GM10248 (cell line): ENCODE data around the gene YPEL5.

Experiments used
- CTCF ChIA-PET: fragments of 300-600 bp; sonication (Branson Sonifier 250); formaldehyde crosslinking; extraction: SDS; loops from one replicate; lab custom pipeline; 2021; ENCODE audit warnings: antibody characterized with exemption; lab: Yijun Ruan, JAX
- POLR2A ChIA-PET: fragments of 350-650 bp; sonication (Branson Sonifier 250); formaldehyde crosslinking; extraction: SDS; loops from one replicate; lab custom pipeline; 2020; ENCODE audit warnings: antibody characterized with exemption; lab: Yijun Ruan, JAX
- DNase-seq: peaks from one replicate; pipeline ENCODE4 v3.0.0; 2012; ENCODE audit errors: extremely low spot score
- CTCF ChIP-seq: IDR thresholded peaks from 2 replicates; pipeline ENCODE4 v1.5.1; 2012; ENCODE audit warnings: mild to moderate bottlenecking, low read depth; ENCODE audit errors: extremely low read depth, missing control alignments, control extremely low read depth

YPEL5 gene

GRCh38 chr2:30185178-30185577 lies 38.4 kb downstream of the YPEL5 start:
- POLR2A ChIA-PET, result no interaction called here
- CTCF ChIA-PET, result interaction anchor here (1.4 to 1.9 kb wide), 4 partner anchors 16 to 526 kb away, joined by 3 to 9 read pairs (median 6); no protein-coding TSS in a partner anchor
- no peak for DNase-seq
- TF ChIP-seq CTCF, result no peak

- POLR2A ChIA-PET, result no interaction called here
- no peak for TF ChIP-seq CTCF
- CTCF ChIA-PET, result interaction anchor here (2.0 to 2.4 kb wide), 3 partner anchors 20 to 523 kb away, joined by 8 to 12 read pairs (median 11); no protein-coding TSS in a partner anchor
- DNase-seq, result no peak
Observed at GRCh38 chr2:30188292-30188691, 41.5 kb downstream of the YPEL5 start.

- POLR2A ChIA-PET, result no interaction called here
- no peak for DNase-seq
- no peak for TF ChIP-seq CTCF
- CTCF ChIA-PET, result interaction anchor here (1.0 to 1.3 kb wide), 2 partner anchors 18 to 521 kb away, joined by 3 read pairs; no protein-coding TSS in a partner anchor
Observed at GRCh38 chr2:30190637-30191036, 43.8 kb downstream of the YPEL5 start.

GRCh38 chr2:30191107-30191506 lies 44.3 kb downstream of the YPEL5 start:
- no peak for TF ChIP-seq CTCF
- CTCF ChIA-PET, result interaction anchor here (1.0 to 2.3 kb wide), 3 partner anchors 18 to 520 kb away, joined by 3 to 10 read pairs (median 3); no protein-coding TSS in a partner anchor
- no peak for DNase-seq
- POLR2A ChIA-PET, result no interaction called here

- DNase-seq, result no peak
- TF ChIP-seq CTCF, result no peak
- ChIA-PET CTCF (interaction anchor here (1.3 to 2.3 kb wide), 2 partner anchors 17 to 27 kb away, joined by 3 to 10 read pairs; no protein-coding TSS in a partner anchor), POLR2A (no interaction called here)
Observed at GRCh38 chr2:30191819-30192271, 45.0 kb downstream of the YPEL5 start.

GRCh38 chr2:30192314-30192713 lies 45.5 kb downstream of the YPEL5 start:
- no peak for TF ChIP-seq CTCF
- ChIA-PET CTCF (interaction anchor here (2.3 kb wide), 1 partner anchor 27 kb away, joined by 10 read pairs; no protein-coding TSS in a partner anchor), POLR2A (no interaction called here)
- no peak for DNase-seq
